DLD1 (cell line): Measurements from ENCODE around the gene ADAM12.

Experiments used
- in situ Hi-C: cut with HindIII; loops from 2 replicates; pipeline ENCODE4 v1.10.0; 2017; ENCODE audit warnings: low sequenced_read_pairs

The ADAM12 gene

DNA sequence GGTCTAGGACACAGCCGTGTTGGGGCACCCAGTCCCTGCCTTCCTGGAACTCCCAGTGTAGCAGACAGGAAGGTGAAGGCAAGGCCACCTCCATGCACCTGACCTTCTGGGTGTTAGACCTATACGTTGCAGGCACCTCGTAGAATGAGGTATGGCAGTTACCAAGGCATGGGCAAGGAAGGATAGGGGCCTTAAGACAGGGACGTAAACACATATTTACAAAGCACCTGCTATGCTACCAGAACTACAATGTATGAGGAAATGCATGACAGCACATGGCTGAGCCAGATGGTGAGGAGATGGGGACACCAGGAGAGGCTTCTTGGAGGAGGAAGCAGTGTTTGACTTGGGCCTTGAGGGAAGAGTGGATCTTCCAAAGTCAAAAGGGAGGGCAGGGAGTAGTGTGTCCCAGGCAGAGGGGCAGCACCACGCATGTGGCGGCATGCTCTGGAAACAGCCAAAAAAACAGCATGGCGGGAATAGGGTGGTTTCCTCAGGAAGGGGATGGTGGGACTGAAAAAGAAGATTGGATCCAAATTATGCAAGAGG lies 260.7 kb downstream of the ADAM12 start:
- in situ Hi-C loops, result no loop called here

DNA sequence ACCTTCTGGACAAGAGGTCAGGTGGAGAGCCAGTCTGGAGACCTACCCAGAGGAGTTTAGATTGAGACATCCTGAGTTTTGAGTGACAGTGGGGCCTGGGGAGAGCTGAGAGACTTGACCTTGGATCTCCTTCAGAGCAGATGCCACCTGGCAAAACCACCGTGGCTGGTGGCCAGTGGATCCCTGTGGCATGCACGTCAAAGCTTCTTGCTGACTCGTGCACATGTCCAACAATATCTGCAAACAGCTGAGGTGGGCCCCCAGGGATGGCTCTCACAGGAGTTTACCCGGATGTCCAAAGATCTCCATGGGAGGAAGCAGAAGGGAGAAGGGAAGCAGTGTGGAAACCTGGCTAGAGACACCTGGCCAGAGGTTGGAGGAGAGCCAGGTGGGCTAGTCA lies 261.4 kb downstream of the ADAM12 start:
- in situ Hi-C loops, result no loop called here

DNA sequence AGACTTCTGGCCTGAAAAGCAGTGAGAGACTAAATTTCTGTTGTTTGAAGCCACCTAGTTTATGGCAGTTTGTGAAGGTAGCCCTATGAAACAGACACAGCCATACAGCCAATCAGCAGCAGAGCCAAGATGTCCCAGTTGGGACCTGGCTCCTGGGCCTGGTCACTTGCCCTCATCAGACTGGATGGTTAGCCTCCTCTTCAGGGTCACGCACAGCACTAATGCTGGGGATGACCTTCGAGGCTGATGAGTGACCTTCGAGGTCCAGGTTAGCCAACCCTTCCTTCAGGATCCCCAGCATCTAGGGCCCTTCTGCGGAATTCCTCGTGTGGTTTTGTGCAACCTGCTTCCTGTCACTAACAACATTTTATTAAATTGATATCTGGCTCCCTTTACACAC lies 262.3 kb downstream of the ADAM12 start:
- in situ Hi-C loops, result no loop called here

DNA sequence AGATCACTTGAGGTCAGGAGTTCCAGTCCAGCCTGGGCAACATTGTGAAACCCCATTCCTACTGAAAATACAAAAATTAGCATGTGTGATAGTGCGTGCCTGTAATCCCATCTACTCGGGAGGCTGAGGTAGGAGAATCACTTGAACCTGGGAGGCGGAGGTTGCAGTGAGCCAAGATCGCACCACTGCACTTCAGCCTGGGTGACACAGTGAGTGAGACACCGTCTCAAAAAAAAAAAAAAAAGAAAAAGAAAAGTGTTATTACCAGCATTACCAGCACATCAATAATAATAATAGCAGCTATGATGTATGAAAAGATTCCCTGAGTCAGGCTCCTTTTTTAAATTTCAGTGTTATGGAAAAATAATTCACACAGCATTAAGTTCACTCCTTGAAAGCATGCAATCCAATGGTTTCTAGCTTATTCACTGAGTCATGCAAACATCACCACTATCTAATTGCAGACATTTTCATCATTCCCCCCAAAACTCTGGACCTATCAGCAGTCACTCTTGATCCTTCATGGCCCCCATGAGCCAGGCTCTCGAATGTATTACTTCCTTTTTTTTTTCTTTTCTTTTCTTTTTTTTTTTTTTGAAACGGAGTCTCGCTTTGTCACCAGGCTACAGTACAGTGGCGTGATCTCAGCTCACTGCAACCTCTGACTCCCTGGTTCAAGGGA lies 263.5 kb downstream of the ADAM12 start:
- in situ Hi-C loops, result no loop called here

DNA sequence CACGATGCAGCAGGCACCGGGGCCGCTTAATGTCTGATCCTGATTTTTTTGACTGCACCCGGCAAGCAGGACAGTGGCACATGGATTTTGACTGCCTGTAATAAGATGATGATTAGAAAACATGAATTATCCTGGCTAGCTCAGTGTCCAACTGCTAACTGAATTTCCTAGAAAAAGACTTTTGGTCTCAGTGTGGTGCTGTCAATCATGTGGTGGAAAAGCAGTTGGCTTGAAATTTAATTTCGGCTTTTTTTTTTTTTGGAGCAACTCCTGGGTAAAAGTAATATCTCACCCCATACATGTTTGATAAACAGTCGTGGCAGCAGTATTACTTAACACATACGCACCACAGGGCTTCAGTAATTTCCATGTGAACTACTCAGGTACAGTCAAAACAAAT lies 264.2 kb downstream of the ADAM12 start:
- in situ Hi-C loops, result no loop called here

DNA sequence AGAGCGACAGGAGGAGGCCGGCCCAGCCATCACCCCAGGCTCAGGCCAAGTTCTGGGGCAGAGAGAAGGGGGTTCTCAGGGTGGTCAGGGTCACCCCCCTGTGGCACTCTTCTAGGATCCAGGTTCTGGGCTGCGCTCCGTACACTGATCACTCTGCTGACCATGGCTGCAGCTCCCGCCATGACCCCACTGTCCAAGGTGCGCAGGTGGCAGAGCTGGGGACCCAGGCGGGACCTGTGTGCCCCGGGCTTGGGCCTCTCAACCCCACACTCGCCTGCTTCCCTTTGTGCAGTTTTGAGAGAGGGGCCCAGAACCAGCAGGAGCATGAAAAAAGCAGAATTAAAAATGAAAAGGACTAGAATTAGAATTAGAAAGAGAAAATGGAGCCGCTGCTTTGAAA lies 264.8 kb downstream of the ADAM12 start:
- in situ Hi-C loops, result no loop called here

DNA sequence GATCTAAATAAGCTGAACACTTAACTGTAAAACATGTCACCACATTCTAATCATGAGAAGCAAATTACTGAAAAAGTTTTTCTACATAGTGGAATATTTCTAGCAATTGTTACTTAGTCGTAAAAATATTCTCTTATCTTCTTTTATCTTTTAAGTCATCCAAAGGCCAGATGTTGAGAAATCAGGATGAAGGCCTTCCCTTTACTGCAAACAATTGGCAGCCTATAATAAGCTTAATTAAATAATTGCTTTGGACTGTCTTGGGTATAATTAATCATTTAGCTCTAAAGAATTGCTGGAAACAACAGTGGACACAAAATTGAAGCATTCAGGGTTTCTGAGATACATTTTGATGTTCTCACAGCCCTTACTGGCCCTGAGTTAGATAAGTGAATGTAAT lies 265.4 kb downstream of the ADAM12 start:
- in situ Hi-C loops, result no loop called here

DNA sequence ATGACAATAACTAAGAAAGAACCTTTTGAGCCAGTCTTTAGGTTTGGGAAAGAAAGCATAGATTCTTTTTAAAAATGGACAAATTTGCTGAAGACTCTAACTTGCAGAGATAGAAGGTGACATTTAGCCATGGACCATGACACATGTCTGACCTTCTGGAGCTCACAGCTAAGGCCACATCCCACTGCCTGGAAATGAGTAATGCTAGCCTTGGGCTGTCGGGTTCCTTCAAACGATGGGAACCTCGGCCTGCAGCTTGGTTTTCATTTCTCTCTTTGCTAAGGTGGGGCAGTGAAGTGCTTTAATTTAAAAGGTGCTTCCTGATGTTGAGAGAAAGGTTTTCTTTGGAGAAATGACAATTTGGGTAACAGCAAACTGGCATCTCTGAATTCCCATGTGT lies 268.7 kb downstream of the ADAM12 start:
- in situ Hi-C loops, result no loop called here

DNA sequence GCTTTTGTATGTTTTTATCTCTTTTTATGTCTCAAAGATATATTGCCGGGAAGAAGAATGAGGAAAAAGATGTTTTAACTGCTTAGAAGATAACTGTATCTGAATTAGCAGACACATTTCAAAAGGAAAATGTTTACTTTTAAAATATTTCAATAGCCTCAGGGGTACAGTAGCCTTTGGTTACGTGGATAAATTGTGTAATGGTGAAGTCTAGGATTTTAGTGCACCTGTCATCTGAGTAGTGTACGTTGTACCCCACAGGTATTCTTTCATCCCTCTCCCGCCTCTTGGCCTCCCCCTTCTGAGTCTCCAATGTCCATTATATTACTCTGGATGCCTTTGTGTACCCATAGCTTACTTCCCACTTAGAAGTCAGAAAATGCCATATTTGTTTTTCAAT lies 269.8 kb downstream of the ADAM12 start:
- in situ Hi-C loops, result no loop called here

DNA sequence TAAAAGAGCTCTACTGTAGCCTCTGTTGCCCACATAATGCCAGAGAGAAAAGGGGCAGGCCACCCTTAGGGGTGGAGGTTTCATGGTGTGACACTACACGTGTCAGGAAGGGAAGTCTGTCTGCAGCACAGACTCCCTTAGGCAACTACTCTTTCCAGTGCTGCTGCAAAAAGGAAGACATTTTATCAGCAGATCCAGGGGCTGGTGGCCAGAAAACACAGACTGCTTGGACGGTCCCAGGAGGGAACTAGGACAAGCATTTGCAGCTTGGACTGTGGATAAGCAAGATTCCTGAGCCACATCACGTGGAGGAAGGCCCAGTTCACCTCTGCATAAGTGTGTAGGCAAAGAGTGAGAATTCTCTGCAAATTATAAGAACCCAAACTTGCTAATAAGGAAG lies 271.1 kb downstream of the ADAM12 start:
- in situ Hi-C loops, result no loop called here

DNA sequence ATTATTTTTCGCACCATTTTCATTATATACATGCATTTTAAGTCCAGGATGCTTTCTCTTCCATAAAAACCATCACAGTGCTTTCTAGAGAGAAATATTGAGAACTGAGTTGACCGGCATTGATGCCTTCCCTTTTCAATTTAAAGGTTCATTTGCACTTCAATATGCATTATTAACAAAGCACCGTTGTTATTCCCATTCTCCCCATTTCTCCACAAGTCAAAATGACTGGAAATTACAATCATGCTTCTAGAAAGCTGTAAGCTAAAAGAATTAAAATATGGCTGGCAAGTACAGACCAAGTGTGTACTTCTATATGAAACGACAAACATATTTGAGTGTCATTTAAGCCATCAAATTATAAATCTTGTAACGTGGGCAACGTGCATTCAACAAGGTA lies 272.4 kb downstream of the ADAM12 start:
- in situ Hi-C loops, result no loop called here

DNA sequence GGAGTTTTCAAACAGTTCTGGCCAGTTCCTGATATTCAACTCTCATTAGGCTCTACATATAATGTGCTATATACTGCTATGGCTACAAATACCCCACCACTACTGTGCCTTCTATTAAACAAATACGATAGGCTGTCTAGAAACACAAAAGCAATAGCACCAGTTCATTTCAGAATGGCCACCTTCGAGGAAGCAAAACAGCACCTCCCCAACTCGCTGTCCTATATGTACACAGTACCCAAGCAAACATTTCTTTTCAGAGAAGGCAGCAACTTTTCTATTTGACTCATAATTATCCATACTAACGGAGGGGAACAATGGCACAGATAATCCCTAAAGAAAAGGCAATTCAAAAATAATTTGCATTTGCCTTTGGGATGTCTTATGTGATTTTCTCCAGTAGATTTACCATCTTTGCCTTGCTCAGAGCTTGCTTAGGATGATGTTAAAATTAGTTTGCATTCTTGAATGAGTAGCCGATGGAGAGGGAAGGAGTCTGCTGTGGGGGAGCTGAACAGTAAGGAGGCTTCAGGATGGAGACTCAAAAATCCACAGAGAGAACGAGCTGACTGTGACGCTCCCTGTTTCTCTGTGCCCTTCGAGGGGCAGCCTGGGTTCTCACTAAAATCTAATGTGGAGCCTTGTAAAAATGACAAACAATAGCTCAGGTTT lies 273.3 kb downstream of the ADAM12 start:
- in situ Hi-C loops, result no loop called here

DNA sequence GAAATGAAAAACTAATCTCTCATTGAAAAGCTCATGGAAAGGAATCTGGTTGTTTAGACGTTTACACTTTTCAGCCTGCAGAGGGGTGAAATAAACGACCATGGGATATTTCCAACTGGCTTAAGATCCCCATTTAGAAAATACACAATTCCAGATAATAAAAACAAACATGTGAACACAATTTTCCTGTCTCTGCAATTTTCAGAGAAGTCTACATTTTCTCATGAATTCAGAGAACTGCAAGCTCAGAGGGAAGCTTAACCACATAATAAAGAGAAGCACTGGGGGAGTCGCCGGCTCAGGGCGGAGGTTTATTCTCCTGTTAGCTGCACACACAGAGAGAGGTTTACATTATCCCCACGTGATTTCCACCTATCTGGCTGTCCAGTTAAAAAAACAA lies 276.8 kb downstream of the ADAM12 start:
- in situ Hi-C loops, result no loop called here

DNA sequence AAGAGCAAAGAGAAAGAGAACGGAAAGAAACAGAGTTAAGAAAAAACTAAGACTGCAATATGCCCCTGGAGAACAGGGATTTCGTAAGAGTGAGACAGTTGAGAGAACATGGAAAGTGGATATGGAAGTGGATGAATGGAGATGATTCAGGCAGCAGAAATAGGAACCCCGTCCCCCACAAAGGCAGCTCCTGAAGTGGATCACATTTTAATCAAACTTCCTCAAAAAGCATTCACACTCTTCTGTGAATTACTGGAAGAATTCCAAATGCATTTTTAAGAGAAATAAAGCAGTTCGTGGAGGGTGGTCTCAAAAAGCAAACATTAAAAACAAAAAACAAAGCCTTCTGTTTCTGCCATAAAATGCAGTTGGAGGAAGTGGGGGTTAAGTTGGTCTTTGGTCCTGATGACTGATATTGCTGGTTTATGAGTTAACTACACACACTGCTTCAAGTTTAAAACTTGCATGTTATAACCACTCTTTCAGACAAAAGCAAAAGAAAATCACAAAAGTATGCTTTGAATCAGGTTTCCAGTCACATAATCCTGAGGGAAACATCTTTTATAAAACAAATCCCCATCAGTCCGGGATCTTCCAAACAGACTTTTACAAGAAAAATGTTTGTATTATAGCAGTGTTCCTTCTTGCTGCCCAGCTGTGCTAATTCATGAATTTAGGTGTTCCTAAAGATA lies 277.6 kb downstream of the ADAM12 start:
- in situ Hi-C loops, result no loop called here

DNA sequence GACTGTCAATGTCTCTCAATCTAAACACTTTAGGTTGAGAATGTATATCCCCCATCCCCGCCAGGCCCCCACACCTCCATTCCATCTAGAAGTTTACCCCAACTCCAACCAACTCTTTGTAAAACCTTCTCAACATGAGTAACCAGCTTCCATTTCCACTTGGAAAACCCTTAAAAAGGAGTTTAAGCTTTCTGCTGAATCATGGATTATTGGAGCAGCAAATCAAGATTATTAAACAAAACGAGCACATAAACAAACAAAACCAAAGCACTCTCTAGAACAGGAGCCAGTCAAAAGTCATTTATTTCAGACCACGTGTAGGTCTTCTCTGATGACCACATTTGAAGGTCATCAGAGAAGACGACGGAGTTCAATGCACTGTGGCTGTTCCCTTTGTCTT lies 278.4 kb downstream of the ADAM12 start:
- in situ Hi-C loops, result no loop called here

DNA sequence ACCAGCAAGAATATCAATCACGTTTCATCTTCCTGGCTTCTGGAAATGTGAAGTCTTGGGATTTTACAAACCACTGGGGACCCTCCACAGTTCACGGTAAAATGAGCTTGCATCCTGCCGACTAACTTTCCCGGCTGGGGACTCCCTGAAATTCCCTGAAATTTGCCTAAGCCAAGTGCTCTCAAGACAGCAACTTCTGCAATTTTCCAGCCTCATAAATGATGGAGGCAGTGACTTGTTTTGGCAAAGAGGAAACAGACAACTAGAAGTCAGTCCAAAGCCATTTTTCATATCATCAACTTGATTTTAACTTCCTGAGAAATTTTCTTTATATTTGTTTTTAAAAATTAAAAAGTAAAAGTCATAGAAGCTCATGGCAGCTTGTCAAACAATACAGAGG lies 279.6 kb downstream of the ADAM12 start:
- in situ Hi-C loops, result no loop called here

DNA sequence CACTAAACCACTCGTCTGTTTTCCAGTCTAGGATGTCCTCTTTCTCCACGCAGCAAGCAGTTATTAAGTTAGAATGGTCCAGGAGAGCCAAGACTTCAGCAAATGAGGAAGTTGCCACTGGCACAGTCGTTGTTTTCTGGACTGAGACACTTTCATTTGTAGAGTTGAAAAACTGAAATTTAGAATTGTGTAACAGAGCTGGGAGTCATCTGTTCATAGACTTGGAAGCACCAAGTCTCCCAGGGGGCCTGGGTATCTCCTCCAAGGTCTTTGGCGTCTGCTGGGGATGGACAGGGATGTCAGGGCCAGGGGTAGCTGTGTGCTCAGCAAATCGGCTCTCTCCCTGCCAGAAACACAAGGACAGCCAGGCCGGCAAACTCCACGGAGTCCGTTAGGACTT lies 283.5 kb downstream of the ADAM12 start:
- in situ Hi-C loops, result no loop called here

DNA sequence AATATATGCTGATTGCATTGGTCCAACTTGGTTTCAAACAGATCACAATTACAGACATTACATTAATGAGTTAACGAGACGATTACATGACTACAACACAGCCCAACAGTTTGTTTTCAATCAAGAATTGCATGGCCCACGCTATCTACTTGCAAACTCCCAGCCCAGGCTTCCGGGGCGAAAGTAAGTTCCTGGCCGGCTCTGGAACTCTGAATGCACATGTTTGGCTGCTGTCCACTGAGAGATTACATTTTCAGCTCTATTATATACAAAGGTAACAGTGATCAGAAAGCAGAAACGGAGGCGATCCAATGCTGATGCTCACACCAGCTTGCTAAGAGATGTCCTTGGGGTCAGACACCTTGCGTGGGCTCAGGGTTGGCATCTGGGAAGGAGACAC lies 285.6 kb downstream of the ADAM12 start:
- in situ Hi-C loops, result no loop called here

DNA sequence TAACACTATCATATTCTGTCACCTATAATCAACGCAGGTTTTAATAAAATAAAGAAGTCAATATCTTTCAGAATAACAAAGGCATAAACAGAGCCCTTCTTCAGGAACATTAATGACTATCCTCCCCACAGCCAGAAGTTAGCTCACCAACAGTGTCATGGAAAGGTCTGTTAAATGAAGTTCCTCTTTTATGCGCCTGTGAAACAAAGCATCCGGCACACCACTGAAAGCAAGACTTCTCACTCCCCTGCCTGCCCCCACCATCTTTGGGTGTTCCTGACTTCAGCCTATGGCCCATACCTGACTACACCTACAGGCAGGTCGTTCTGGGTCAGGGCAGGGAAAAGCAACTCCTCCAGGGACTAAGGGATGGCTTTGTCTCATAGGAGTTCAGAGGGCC lies 286.5 kb downstream of the ADAM12 start:
- in situ Hi-C loops, result no loop called here

DNA sequence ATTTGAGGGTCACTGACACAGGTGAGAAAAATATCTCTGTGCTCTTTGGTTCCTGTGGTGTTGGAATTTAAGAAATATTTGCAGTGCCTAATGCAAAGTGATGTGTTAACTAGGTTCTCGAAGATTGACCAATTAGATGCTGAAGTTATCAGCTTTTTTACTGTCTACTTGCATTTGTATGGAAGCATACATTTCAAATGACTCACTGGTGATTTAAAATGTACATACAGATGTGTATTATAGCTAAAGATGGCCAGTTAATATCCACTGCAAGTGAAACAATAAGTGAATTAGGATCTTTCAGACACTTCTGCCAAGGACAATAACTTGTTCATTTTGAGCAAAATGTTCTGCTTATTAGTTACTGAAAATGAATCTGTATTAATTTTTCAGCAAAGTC lies 287.0 kb downstream of the ADAM12 start:
- in situ Hi-C loops, result no loop called here

DNA sequence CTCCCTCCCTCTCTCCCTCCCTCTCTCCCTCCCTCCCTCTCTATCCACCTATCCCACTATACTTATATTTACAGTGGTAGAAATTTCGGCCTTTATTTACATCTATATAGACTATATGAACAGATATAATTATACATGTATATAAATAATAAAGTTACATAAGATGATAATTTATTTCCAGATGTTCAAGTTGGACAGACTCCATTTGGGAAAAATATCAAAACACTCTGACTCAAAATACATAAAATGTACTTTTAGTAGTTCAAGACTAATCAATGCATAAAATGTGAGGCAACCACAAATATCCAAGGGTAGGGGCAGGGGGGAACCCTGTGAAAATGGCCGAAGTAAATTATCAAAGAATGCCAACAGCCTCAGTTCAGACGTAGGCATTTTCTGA lies 288.9 kb downstream of the ADAM12 start:
- in situ Hi-C loops, result no loop called here

DNA sequence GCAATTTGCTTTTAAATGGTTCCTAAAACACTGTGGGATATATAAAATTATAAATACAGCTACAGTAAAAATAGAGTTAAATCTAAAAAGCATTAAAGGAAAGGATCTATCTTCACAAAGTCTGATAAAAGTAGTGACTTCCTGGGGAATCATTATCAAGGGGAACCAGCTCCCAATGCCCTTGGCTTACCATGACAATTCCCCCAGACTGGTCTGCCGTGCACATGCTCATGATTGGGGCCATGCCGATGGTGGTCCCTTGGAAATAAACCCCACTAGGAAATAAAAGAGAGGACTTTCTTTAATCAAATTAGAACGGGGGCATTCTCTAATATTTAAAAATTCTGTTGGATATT lies 290.1 kb downstream of the ADAM12 start:
- in situ Hi-C loops, result no loop called here
